Calu3 (cell line): ENCODE data around the gene XPNPEP1. TPM values are rescaled to one million over a fixed set of nuclear protein-coding genes. Genes with fewer than 3 reads are reported as not detected.

Experiments used
- BruUV-seq: library from RNA; stranded (reverse); fragments of 400-500 nt; replicated peaks from 2 replicates; lab custom pipeline; 2021; lab: Mats Ljungman, UMichigan
- CTCF ChIA-PET: fragments of 300-600 bp; sonication (Branson Sonifier 250); formaldehyde crosslinking; loops from one replicate; lab custom pipeline; 2022; ENCODE audit warnings: antibody characterized with exemption; lab: Charles Lee
- DNase-seq: peaks from one replicate; pipeline ENCODE4 v3.0.0; 2022
- H3K27ac Mint-ChIP-seq: one replicate; pipeline ENCODE4 v1.8.0; 2022; ENCODE audit warnings: mixed read lengths; ENCODE audit not compliant: unreplicated experiment
- H3K27me3 Mint-ChIP-seq: one replicate; pipeline ENCODE4 v1.8.0; 2022; ENCODE audit warnings: mixed read lengths; ENCODE audit not compliant: unreplicated experiment
- H3K36me3 Mint-ChIP-seq: one replicate; pipeline ENCODE4 v1.8.0; 2022; ENCODE audit warnings: mild to moderate bottlenecking, moderate library complexity, mixed read lengths; ENCODE audit not compliant: insufficient read depth, unreplicated experiment
- H3K4me1 Mint-ChIP-seq: one replicate; pipeline ENCODE4 v1.8.0; 2022; ENCODE audit warnings: mild to moderate bottlenecking, low read depth, mixed read lengths; ENCODE audit not compliant: unreplicated experiment
- H3K4me3 Mint-ChIP-seq: one replicate; pipeline ENCODE4 v1.8.0; 2022; ENCODE audit warnings: mild to moderate bottlenecking, low read depth, moderate library complexity, mixed read lengths; ENCODE audit not compliant: unreplicated experiment
- H3K9me3 Mint-ChIP-seq: one replicate; pipeline ENCODE4 v1.8.0; 2022; ENCODE audit warnings: low read depth, mixed read lengths; ENCODE audit not compliant: unreplicated experiment
- CTCF ChIP-seq: fragments of 200-600 bp; IDR thresholded peaks from one replicate; pipeline ENCODE4 v1.8.0; 2022; ENCODE audit warnings: antibody characterized with exemption; ENCODE audit not compliant: unreplicated experiment
- intact Hi-C: fragments of 100-400 bp; cut with micrococcal nuclease; formaldehyde crosslinking; loops from one replicate; pipeline ENCODE4 v1.10.0; 2022; ENCODE audit not compliant: unreplicated experiment
- total RNA-seq: library from RNA; stranded (reverse); gene quantifications from 2 replicates; pipeline ENCODE4 v1.2.3, GENCODE V29; 2022

XPNPEP1 gene
- total RNA-seq, 1 experiment from 2014 or later, result 50.0 TPM

DNA sequence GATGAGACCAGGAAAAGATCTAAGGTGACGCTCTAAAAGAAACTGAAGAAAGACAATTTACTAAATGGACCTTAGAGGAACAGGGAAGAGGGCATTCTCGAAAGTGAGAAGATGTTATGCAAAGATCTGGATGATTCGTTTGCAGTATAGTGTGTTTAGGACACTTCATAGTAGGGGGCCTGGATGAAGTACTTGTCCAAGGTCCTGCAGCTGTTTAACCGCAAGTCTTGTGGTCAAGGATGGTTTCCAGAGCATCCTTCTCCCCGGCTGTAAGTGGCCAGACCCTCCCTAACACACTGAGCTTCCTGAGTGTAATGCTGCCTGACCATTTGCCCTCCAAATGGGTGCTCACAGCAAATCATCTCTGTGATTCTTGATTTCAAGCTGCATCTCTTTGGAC lies 101.6 kb downstream of the XPNPEP1 start:
- no peaks in the 10 kb centered on the region for H3K9me3 Mint-ChIP-seq
- CTCF ChIA-PET, result no interaction called here
- no peaks in the 10 kb centered on the region for H3K4me1 Mint-ChIP-seq
- intact Hi-C loops, result no loop called here
- H3K36me3 Mint-ChIP-seq, result no peaks in the 10 kb centered on the region
- H3K4me3 Mint-ChIP-seq, result no peak overlapping the region
- TF ChIP-seq CTCF, result no peak
- no peak overlapping the region for H3K27ac Mint-ChIP-seq
- no TSS peak for BruUV-seq
- DNase-seq, result no peak
- H3K27me3 Mint-ChIP-seq, result peaks cover 12% of the 10 kb centered on the region

DNA sequence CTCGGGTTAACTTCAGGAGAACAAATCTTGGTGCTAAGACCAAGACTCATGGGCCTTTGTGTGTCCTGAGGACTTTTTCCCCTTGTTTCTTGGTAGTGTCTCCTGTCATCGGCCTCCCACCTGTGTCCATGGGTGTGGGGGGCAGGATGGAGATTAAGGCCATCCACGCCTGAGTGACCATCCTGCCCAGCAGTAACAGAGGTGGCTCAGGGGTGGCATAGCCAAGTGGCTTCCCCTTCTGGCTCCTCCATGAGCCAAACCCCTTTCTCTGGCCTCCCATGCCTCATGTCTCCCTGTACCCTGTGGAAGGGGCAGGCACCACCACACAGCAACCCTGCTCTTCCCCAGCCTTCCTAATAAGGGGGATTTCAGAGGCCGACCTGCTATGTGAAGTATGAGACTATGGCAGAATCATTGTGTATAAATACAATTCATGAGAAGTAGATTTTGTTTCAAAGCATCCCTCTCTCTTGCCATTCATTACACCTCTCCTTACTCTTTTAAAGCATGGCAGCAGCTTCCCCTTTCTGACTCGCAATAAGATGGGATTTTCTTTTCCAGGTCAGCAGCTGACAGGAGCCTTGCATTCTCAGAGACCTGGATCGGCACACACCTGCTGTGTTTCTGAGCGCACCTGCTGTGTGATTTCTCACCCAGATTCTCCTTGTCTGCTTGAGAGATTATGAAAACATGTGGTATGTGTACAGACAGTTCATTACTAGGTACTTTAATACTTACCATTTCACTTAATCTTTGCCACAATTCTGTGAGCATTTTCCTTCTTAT lies 102.5 kb downstream of the XPNPEP1 start:
- CTCF ChIA-PET, result no interaction called here
- DNase-seq, result no peak
- Mint-ChIP-seq H3K27ac (no peak overlapping the region), H3K36me3 (no peaks in the 10 kb centered on the region), H3K9me3 (no peaks in the 10 kb centered on the region), H3K4me3 (no peak overlapping the region), H3K27me3 (peaks cover 12% of the 10 kb centered on the region), H3K4me1 (no peaks in the 10 kb centered on the region)
- BruUV-seq, result no TSS peak
- no peak for TF ChIP-seq CTCF
- intact Hi-C loops, result no loop called here

GRCh38 chr10:109819807-109820206 lies 103.5 kb downstream of the XPNPEP1 start:
- Mint-ChIP-seq H3K36me3 (no peaks in the 10 kb centered on the region), H3K27ac (no peak overlapping the region), H3K4me3 (no peak overlapping the region), H3K27me3 (peaks cover 12% of the 10 kb centered on the region), H3K9me3 (no peaks in the 10 kb centered on the region), H3K4me1 (no peaks in the 10 kb centered on the region)
- TF ChIP-seq CTCF, result no peak
- no peak for DNase-seq
- intact Hi-C loops, result no loop called here
- no TSS peak for BruUV-seq
- CTCF ChIA-PET, result no interaction called here

Other genes starting within 250 kb of the XPNPEP1 start
- gene ADD3, start 84.5 kb upstream of the XPNPEP1 start, total RNA-seq, result 54.9 and 64.4 TPM in 2 replicates